MM.1S (cell line): Measurements from ENCODE around the gene EPDR1.

Source experiments
- DNase-seq: peaks from one replicate; pipeline ENCODE4 v3.0.0-alpha.2; 2015
- H2AFZ ChIP-seq: fragments of 300-600 bp; sonication (generic); 2 replicates; pipeline ENCODE4 v1.6.0; 2016; ENCODE audit warnings: antibody characterized with exemption, low read length
- H3F3A ChIP-seq: fragments of 300-600 bp; sonication (generic); 2 replicates; pipeline ENCODE4 v1.6.1; 2016; ENCODE audit warnings: mild to moderate bottlenecking, antibody characterized with exemption, low read length, moderate library complexity, mixed read lengths; ENCODE audit not compliant: insufficient read depth
- H3K27ac ChIP-seq: fragments of 300-600 bp; sonication (generic); 2 replicates; pipeline ENCODE4 v1.5.1; 2016; ENCODE audit warnings: mild to moderate bottlenecking, low read length
- H3K27me3 ChIP-seq: fragments of 300-600 bp; sonication (generic); replicated peaks from 2 replicates; pipeline ENCODE4 v1.6.0; 2016; ENCODE audit warnings: low read length; ENCODE audit not compliant: insufficient read depth
- H3K36me3 ChIP-seq: fragments of 300-600 bp; sonication (generic); replicated peaks from 2 replicates; pipeline ENCODE4 v1.6.1; 2016; ENCODE audit warnings: mild to moderate bottlenecking, low read length, mixed read lengths; ENCODE audit not compliant: insufficient read depth
- H3K4me1 ChIP-seq: fragments of 300-600 bp; sonication (generic); 2 replicates; pipeline ENCODE4 v1.6.1; 2016; ENCODE audit warnings: low read length, mixed read lengths
- H3K4me2 ChIP-seq: fragments of 300-600 bp; sonication (generic); 2 replicates; pipeline ENCODE4 v1.6.0; 2016; ENCODE audit warnings: low read depth, low read length
- H3K4me3 ChIP-seq: fragments of 300-600 bp; sonication (generic); 2 replicates; pipeline ENCODE4 v1.5.1; 2016; ENCODE audit warnings: low read length, mixed read lengths
- H3K79me2 ChIP-seq: fragments of 300-600 bp; sonication (generic); 2 replicates; pipeline ENCODE4 v1.6.1; 2016; ENCODE audit warnings: mixed run types, low read length, mixed read lengths
- H3K9ac ChIP-seq: fragments of 300-600 bp; sonication (generic); 2 replicates; pipeline ENCODE4 v1.6.1; 2016; ENCODE audit warnings: low read length, mixed read lengths
- H3K9me2 ChIP-seq: fragments of 300-600 bp; sonication (generic); replicated peaks from 2 replicates; pipeline ENCODE4 v1.6.1; 2016; ENCODE audit warnings: mild to moderate bottlenecking, low read length, mixed read lengths; ENCODE audit not compliant: insufficient read depth
- H3K9me3 ChIP-seq: fragments of 300-600 bp; sonication (generic); replicated peaks from 2 replicates; pipeline ENCODE4 v1.6.1; 2016; ENCODE audit warnings: mild to moderate bottlenecking, low read length, mixed read lengths; ENCODE audit not compliant: insufficient read depth
- H4K20me1 ChIP-seq: fragments of 300-600 bp; sonication (generic); 2 replicates; pipeline ENCODE4 v1.6.1; 2016; ENCODE audit warnings: mild to moderate bottlenecking, low read length, moderate library complexity, mixed read lengths; ENCODE audit not compliant: insufficient read depth
- CTCF ChIP-seq: fragments of 300-600 bp; sonication (generic); IDR thresholded peaks from 2 replicates; pipeline ENCODE4 v1.5.1; 2016; ENCODE audit warnings: antibody characterized with exemption, low read length, mixed read lengths
- EZH2 ChIP-seq: fragments of 300-600 bp; sonication (generic); optimal IDR thresholded peaks from 2 replicates; pipeline ENCODE3; 2017; ENCODE audit warnings: low read depth, mild to moderate bottlenecking, antibody characterized with exemption, low read length, mixed read lengths
- EZH2phosphoT487 ChIP-seq: fragments of 300-600 bp; sonication (generic); IDR thresholded peaks from 2 replicates; pipeline ENCODE4 v1.6.1; 2018; ENCODE audit warnings: antibody characterized with exemption, low read length

EPDR1 gene

GRCh38 chr7:37901890-37902524 is 18.4 kb upstream of the EPDR1 start:
- no peak overlapping the region for H3K27ac ChIP-seq

GRCh38 chr7:37908221-37908788 is 12.1 kb upstream of the EPDR1 start:
- Histone ChIP-seq H3K4me1 (no peaks in the 10 kb centered on the region), H3K9ac (no peak overlapping the region), H3K4me3 (no peak overlapping the region), H3F3A (no peaks in the 10 kb centered on the region), H3K9me2 (no peaks in the 10 kb centered on the region), H3K27me3 (no peaks in the 10 kb centered on the region), H3K36me3 (no peaks in the 10 kb centered on the region), H2AFZ (no peak overlapping the region), H3K4me2 (no peak overlapping the region), H3K79me2 (no peaks in the 10 kb centered on the region), H3K9me3 (no peaks in the 10 kb centered on the region), H3K27ac (no peak overlapping the region), H4K20me1 (no peaks in the 10 kb centered on the region)
- TF ChIP-seq EZH2phosphoT487 (no peak), CTCF (no peak), EZH2 (no peak)
- DNase-seq: no peak

More at GRCh38 chr7:37901890-37902524, 18.4 kb upstream of the EPDR1 start:
- no peak for DNase-seq
- H3F3A ChIP-seq: no peaks in the 10 kb centered on the region
- H3K9me3 ChIP-seq: no peaks in the 10 kb centered on the region
- H4K20me1 ChIP-seq: no peaks in the 10 kb centered on the region
- no peaks in the 10 kb centered on the region for H3K36me3 ChIP-seq
- no peak overlapping the region for H3K9ac ChIP-seq
- no peaks in the 10 kb centered on the region for H3K27me3 ChIP-seq
- H3K79me2 ChIP-seq: no peaks in the 10 kb centered on the region
- H3K4me1 ChIP-seq: no peaks in the 10 kb centered on the region
- TF ChIP-seq EZH2phosphoT487: no peak
- TF ChIP-seq EZH2: no peak
- no peak for TF ChIP-seq CTCF
- no peaks in the 10 kb centered on the region for H3K9me2 ChIP-seq
- H3K4me2 ChIP-seq: no peak overlapping the region
- no peak overlapping the region for H2AFZ ChIP-seq
- no peak overlapping the region for H3K4me3 ChIP-seq

GRCh38 chr7:37912756-37913155 is 7.7 kb upstream of the EPDR1 start:
- Histone ChIP-seq H3K9ac (no peak overlapping the region), H3K4me3 (no peak overlapping the region), H3K27me3 (no peaks in the 10 kb centered on the region), H2AFZ (no peak overlapping the region), H3K79me2 (no peaks in the 10 kb centered on the region), H3K4me2 (no peak overlapping the region), H3F3A (no peaks in the 10 kb centered on the region), H3K9me2 (no peaks in the 10 kb centered on the region), H3K27ac (no peak overlapping the region), H3K4me1 (no peaks in the 10 kb centered on the region), H4K20me1 (no peaks in the 10 kb centered on the region), H3K36me3 (no peaks in the 10 kb centered on the region), H3K9me3 (no peaks in the 10 kb centered on the region)
- TF ChIP-seq EZH2phosphoT487: no peak
- no peak for TF ChIP-seq CTCF
- no peak for TF ChIP-seq EZH2
- DNase-seq: no peak
